Hepatocyte (in vitro differentiated cells): ENCODE results near the gene CCDC40.

Experiments
- EZH2 ChIP-seq: fragments of 200-600 bp; sonication (generic); IDR thresholded peaks from 2 replicates; pipeline ENCODE4 v1.6.1; 2016; ENCODE audit warnings: antibody characterized with exemption, mild to moderate bottlenecking, borderline replicate concordance
- TF ChIP-seq, protein P1 (sequence below): fragments of 200-600 bp; sonication (generic); IDR thresholded peaks from 2 replicates; pipeline ENCODE4 v1.5.1; 2016; ENCODE audit warnings: antibody characterized with exemption, mild to moderate bottlenecking; ENCODE audit not compliant: poor library complexity

DNA sequence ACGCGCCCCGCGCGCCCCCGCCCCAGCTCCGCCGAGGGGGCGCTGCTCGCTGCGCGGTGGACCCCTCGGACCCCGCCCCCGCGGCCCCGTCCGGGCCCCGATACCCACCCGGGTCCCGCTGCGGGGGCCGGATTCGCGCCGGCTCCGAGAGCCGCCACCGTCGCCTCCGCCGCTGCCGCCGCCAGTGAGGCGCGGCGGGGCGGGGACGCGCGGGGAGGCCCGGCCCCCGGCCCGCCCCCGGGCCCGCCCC is 830 bp upstream of the CCDC40 start, which contains the start of gene TBC1D16:
- TF ChIP-seq, protein P1, sequence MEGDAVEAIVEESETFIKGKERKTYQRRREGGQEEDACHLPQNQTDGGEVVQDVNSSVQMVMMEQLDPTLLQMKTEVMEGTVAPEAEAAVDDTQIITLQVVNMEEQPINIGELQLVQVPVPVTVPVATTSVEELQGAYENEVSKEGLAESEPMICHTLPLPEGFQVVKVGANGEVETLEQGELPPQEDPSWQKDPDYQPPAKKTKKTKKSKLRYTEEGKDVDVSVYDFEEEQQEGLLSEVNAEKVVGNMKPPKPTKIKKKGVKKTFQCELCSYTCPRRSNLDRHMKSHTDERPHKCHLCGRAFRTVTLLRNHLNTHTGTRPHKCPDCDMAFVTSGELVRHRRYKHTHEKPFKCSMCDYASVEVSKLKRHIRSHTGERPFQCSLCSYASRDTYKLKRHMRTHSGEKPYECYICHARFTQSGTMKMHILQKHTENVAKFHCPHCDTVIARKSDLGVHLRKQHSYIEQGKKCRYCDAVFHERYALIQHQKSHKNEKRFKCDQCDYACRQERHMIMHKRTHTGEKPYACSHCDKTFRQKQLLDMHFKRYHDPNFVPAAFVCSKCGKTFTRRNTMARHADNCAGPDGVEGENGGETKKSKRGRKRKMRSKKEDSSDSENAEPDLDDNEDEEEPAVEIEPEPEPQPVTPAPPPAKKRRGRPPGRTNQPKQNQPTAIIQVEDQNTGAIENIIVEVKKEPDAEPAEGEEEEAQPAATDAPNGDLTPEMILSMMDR: no peak
- no peak for TF ChIP-seq EZH2
